ENCODE data around the gene GALNT3.

GRCh38 chr2:165835363-165835762, 41.3 kb upstream of the GALNT3 start:
- TF ChIP-seq CTCF (IDR thresholded peaks at IDR 0.05 in 2 of 3, conservative IDR thresholded peaks at IDR 0.05 in 1 of 3; ENCODE audit: borderline replicate concordance in 1 of 3, insufficient read depth in 1 of 3, low read depth in 2 of 3, low read length in 2 of 3) (no peak), MAX (IDR thresholded peaks at IDR 0.05) (no peak), POLR2A (IDR thresholded peaks at IDR 0.05; ENCODE audit: borderline replicate concordance, extremely low read depth, insufficient read depth, insufficient read length) (no peak)
- TF ChIP-seq, protein P1, sequence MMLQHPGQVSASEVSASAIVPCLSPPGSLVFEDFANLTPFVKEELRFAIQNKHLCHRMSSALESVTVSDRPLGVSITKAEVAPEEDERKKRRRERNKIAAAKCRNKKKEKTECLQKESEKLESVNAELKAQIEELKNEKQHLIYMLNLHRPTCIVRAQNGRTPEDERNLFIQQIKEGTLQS (IDR thresholded peaks at IDR 0.05), result no peak
